Activated T-cell treated with anti-CD3 and anti-CD28 coated beads, Interleukin-2, amount 50 U/mL, for 24 hours (primary cell): ENCODE measurements around the gene ABCB8.

Experiments
- DNase-seq: peaks from one replicate; pipeline ENCODE4 v3.0.0-alpha.2; 2020
- H3K27ac Mint-ChIP-seq: 2 replicates; pipeline ENCODE4 v1.8.0; 2020; ENCODE audit warnings: mild to moderate bottlenecking, mixed read lengths
- H3K27me3 Mint-ChIP-seq: 2 replicates; pipeline ENCODE4 v1.8.0; 2020; ENCODE audit warnings: mixed read lengths
- H3K36me3 Mint-ChIP-seq: 2 replicates; pipeline ENCODE4 v1.8.0; 2020; ENCODE audit warnings: low read depth, mixed read lengths
- H3K4me1 Mint-ChIP-seq: 2 replicates; pipeline ENCODE4 v1.8.0; 2020; ENCODE audit warnings: low read depth, mixed read lengths
- H3K4me3 Mint-ChIP-seq: 2 replicates; pipeline ENCODE4 v1.8.0; 2020; ENCODE audit warnings: mild to moderate bottlenecking, moderate library complexity, mixed read lengths
- H3K9me3 Mint-ChIP-seq: 2 replicates; pipeline ENCODE4 v1.8.0; 2020; ENCODE audit warnings: mixed read lengths

ABCB8 gene

DNA sequence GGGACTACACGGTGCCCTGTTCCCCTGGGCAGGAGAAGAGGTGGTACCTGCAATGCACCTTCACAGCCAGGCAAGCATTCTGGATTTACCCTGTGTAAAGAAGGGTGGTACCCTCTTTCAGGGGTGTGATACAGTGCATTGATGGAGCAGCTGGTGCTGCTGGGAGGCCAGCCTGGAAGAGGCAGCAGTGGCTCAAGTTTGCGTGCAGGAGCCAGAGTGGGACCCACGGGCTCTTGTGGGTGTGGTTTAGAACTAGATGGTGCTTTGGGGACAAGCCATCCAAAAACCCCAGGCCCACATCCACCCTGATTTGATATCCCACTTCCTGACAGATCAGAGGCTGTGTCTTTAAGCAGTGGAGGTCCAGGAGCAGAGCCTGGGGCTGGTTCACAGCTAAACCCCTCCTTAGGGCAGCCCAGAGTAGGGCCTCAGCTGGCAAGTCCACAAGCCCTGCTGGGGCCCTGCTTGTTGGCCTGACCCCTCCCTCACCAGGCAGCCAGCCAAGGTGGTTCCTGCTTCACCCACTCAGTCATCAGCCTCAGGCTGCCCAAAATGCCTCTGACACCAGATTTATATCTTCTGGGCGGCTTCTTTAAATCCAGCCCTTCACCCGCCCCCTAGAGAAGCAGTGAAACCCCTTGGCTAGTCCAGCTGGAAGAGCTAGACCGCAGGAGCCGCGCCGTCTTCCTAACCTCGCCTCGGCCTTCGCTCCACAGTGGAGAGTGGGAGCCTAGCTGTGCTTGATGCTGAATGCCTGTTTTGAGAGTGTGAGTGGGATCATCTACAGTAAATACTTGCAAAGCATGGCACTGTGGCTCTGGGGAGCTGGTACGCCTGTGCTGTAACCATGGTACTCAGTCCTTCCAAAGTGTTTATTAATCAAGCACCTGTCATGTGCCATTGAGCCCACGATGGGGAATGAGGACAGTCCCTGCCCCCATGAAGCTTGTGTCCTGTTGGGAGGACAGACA is 18.6 kb downstream of the ABCB8 start:
- no peak for DNase-seq
- Mint-ChIP-seq H3K4me1 (peaks cover 1% of the 10 kb centered on the region), H3K27me3 (no peaks in the 10 kb centered on the region), H3K36me3 (peaks cover 33% of the 10 kb centered on the region), H3K9me3 (no peaks in the 10 kb centered on the region), H3K27ac (no peak overlapping the region), H3K4me3 (no peak overlapping the region)

- Mint-ChIP-seq H3K27ac (no peak within 1 kb of the TSS), H3K4me1 (peaks cover 6% of the 10 kb centered on the region)
- no peak for DNase-seq
Measured at GRCh38 chr7:151047976-151048815, 19.9 kb downstream of the ABCB8 start, which contains the start of gene ASIC3. Gene ASIC3 (plus strand): TSS chr7:151048531. CDS start chr7:151048886, 355 bp downstream.

GRCh38 chr7:151048911-151049463 is 20.7 kb downstream of the ABCB8 start:
- Mint-ChIP-seq H3K9me3 (no peaks in the 10 kb centered on the region), H3K4me3 (no peak overlapping the region), H3K27ac (no peak overlapping the region), H3K36me3 (peaks cover 19% of the 10 kb centered on the region), H3K4me1 (peaks cover 7% of the 10 kb centered on the region), H3K27me3 (no peaks in the 10 kb centered on the region)
- no peak for DNase-seq

More at GRCh38 chr7:151047976-151048815, 19.9 kb downstream of the ABCB8 start, which contains the start of gene ASIC3:
- Mint-ChIP-seq H3K36me3 (peaks cover 21% of the 10 kb centered on the region), H3K9me3 (no peaks in the 10 kb centered on the region), H3K27me3 (no peaks in the 10 kb centered on the region), H3K4me3 (no peak within 1 kb of the TSS)

DNA sequence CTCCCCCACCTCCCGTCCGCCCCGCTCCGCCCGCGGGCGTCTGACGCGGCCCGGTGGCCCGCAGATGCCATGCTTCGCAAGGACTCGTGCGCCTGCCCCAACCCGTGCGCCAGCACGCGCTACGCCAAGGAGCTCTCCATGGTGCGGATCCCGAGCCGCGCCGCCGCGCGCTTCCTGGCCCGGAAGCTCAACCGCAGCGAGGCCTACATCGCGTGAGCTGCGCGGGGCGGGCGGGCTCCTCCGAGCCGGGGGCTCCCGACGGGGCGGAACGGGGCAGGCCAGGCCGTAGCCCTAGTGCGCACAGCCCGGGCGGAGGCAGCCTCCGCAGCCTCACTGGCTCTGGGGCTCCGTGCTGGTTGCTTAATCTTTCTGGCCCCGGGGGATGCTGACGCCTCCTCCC is 22.9 kb downstream of the ABCB8 start:
- H3K36me3 Mint-ChIP-seq = peaks cover 10% of the 10 kb centered on the region
- no peaks in the 10 kb centered on the region for H3K27me3 Mint-ChIP-seq
- H3K4me1 Mint-ChIP-seq = peaks cover 7% of the 10 kb centered on the region
- peak; percentile 74 for DNase-seq
- H3K4me3 Mint-ChIP-seq = no peak overlapping the region
- no peaks in the 10 kb centered on the region for H3K9me3 Mint-ChIP-seq
- no peak overlapping the region for H3K27ac Mint-ChIP-seq

DNA sequence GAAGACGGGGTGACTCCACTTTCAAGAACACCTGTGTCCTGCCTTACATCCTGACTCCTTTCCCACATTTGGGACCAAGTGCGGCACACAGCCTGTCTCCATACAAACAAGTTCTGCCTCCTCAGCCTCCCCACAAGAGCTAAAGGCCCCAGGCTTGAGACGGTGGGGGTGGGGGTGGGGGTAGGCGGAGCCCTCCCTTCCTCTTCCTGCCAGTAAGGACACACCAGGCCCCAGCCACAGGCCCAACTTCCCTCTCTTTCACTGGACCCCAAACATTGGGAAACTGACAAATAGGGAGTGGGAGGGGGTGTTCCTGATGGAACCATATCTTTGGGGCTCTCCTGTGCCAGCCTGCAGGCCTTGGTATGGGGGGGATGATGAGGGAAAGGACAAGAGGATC is 24.8 kb downstream of the ABCB8 start:
- Mint-ChIP-seq H3K9me3 (no peaks in the 10 kb centered on the region), H3K4me1 (peaks cover 18% of the 10 kb centered on the region), H3K27me3 (no peaks in the 10 kb centered on the region), H3K36me3 (peaks cover 10% of the 10 kb centered on the region), H3K27ac (no peak overlapping the region), H3K4me3 (no peak overlapping the region)
- no peak for DNase-seq

DNA sequence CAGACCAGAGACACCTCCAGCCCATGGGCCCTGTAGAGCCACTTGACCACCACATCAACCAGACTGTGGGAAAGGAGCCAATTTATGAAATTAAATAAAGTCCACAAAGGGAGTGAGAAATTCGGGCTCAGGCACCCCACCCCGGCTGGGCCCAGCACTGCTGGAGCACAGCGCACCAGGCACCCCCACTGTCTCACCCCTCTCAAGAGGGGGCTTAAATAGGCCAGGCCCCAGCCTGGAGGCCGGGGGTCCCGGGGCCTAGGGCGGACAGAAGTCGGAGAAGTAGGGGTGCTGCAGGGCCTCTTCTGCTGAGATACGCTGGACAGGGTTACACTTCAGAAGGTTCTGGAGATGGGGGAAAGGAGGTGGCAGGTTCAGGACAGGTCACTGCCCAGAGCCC is 25.5 kb downstream of the ABCB8 start:
- DNase-seq = no peak
- H3K9me3 Mint-ChIP-seq = no peaks in the 10 kb centered on the region
- no peak overlapping the region for H3K4me3 Mint-ChIP-seq
- H3K27me3 Mint-ChIP-seq = no peaks in the 10 kb centered on the region
- peaks cover 12% of the 10 kb centered on the region for H3K36me3 Mint-ChIP-seq
- no peak overlapping the region for H3K27ac Mint-ChIP-seq
- H3K4me1 Mint-ChIP-seq = peaks cover 23% of the 10 kb centered on the region

DNA sequence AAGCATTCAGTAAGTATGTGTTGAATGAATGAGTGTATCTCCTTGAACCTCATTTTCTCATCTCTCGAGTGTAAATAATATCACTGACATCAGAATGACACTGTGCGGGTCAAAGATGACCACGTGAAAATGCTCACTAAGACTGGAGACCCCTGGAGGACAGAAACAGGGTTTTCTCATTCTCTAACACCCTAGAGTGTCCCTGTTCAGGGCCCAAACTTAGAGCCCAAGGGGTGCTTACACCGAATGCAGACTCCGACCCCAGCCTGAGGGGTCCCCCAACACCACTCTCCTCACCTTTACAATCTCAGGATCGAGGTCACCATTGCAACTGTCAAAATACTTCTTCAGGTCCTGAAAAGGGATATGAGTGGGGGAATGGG is 28.0 kb downstream of the ABCB8 start:
- Mint-ChIP-seq H3K4me3 (peak overlapping the region; percentile 94), H3K4me1 (peaks cover 37% of the 10 kb centered on the region), H3K27ac (no peak overlapping the region), H3K36me3 (peaks cover 18% of the 10 kb centered on the region), H3K27me3 (no peaks in the 10 kb centered on the region), H3K9me3 (no peaks in the 10 kb centered on the region)
- no peak for DNase-seq

GRCh38 chr7:151056666-151057505 is 28.6 kb downstream of the ABCB8 start:
- peaks cover 23% of the 10 kb centered on the region for H3K36me3 Mint-ChIP-seq
- DNase-seq = no peak
- H3K27me3 Mint-ChIP-seq = no peaks in the 10 kb centered on the region
- H3K27ac Mint-ChIP-seq = peak overlapping the region; percentile 79
- H3K4me3 Mint-ChIP-seq = peak overlapping the region; percentile 94
- no peaks in the 10 kb centered on the region for H3K9me3 Mint-ChIP-seq
- peaks cover 41% of the 10 kb centered on the region for H3K4me1 Mint-ChIP-seq

DNA sequence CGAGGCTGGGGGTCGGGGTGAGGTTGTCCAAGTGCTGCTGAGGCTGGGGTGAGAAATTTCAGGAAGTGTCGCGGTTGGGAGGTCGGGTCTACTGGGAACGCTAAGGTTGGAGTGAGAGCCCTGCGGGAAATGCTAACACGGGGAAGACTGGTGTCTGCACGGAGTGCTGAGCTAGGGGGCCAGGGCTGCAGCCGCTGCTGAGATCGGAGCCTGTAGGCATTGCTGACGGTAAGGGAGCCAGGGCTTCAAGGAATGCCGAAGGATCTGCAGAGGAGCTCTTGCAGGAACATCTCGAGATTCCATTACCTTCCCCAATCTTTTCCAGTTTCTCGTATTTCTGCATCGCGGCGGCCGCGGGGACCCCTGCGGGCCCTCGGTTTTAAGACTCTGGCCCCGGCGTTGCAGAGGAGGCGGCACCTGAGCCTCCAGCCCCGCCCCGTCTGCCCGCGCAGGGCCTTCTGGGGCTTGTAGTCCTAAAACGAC is 29.3 kb downstream of the ABCB8 start, which contains the start of gene CDK5:
CDK5 (minus strand) TSS at position 392 of the 483 bp plus-strand sequence; CDS start at position 343, 49 bp downstream.
- DNase-seq = no peak
- peak within 1 kb of the TSS; percentile 96 for H3K27ac Mint-ChIP-seq
- peaks cover 24% of the 10 kb centered on the region for H3K36me3 Mint-ChIP-seq
- H3K9me3 Mint-ChIP-seq = no peaks in the 10 kb centered on the region
- peaks cover 40% of the 10 kb centered on the region for H3K4me1 Mint-ChIP-seq
- H3K4me3 Mint-ChIP-seq = peak within 1 kb of the TSS; percentile 94
- H3K27me3 Mint-ChIP-seq = no peaks in the 10 kb centered on the region

- Mint-ChIP-seq H3K4me1 (peaks cover 37% of the 10 kb centered on the region), H3K27ac (peak overlapping the region; percentile 96), H3K36me3 (peaks cover 25% of the 10 kb centered on the region), H3K4me3 (peak overlapping the region; percentile 94), H3K9me3 (no peaks in the 10 kb centered on the region), H3K27me3 (no peaks in the 10 kb centered on the region)
- peak; percentile 96 for DNase-seq
Measured at GRCh38 chr7:151057989-151058780, 29.9 kb downstream of the ABCB8 start.

GRCh38 chr7:151058781-151059366 is 30.6 kb downstream of the ABCB8 start:
- peaks cover 31% of the 10 kb centered on the region for H3K36me3 Mint-ChIP-seq
- H3K27me3 Mint-ChIP-seq = no peaks in the 10 kb centered on the region
- peak overlapping the region; percentile 94 for H3K4me3 Mint-ChIP-seq
- no peak for DNase-seq
- peak overlapping the region; percentile 96 for H3K27ac Mint-ChIP-seq
- no peaks in the 10 kb centered on the region for H3K9me3 Mint-ChIP-seq
- H3K4me1 Mint-ChIP-seq = peaks cover 36% of the 10 kb centered on the region

DNA sequence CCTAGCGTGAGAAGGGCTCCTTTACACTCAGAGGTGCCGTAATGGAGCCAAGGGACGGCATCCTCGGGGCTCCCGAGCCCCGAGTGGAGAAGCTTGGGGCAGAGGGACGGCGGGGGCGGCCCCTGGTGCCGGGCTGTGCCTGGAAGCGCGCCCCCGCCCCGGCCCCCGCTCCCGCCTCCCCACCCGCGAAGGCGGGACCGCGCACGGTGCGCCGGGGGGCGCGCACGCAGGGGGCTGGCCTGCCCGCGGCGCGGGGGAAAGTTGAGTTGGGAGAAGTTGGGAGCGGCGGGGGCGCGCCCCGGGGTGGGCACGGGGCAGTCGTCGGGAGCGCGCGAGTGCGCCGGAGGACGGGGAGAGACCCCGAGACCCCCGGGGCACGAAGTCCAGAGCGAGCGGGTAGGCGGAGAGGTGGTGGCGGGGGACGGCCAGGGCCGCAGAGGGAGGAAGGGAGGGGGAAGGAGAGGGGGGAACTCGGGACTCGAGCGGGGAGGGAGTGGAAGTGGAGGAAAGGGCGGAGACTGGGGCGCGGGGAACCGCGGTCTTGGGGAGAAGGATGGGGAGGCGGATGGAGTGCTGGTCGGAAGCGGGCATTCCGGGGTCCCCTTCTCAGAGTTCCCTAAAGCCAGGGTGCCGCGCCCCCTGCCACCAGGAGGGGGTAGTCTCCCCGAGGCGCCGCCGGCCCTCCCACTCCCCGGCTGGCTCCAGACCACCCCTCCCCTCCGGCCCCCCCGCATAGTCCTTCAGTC is 31.3 kb downstream of the ABCB8 start, which contains the start of gene SLC4A2:
SLC4A2 (plus strand) TSS at position 223 of the 746 bp plus-strand sequence. CDS start 2,399 bp downstream, outside the sequence.
- H3K4me3 Mint-ChIP-seq = peak within 1 kb of the TSS; percentile 94
- peaks cover 36% of the 10 kb centered on the region for H3K4me1 Mint-ChIP-seq
- H3K36me3 Mint-ChIP-seq = peaks cover 31% of the 10 kb centered on the region

More for the DNA sequence above, 31.3 kb downstream of the ABCB8 start, which contains the start of gene SLC4A2:
- Mint-ChIP-seq H3K9me3 (no peaks in the 10 kb centered on the region), H3K27ac (peak within 1 kb of the TSS; percentile 96), H3K27me3 (no peaks in the 10 kb centered on the region)
- DNase-seq = peak; percentile 87
